ENCODE data around the gene NCR3LG1.

DNA sequence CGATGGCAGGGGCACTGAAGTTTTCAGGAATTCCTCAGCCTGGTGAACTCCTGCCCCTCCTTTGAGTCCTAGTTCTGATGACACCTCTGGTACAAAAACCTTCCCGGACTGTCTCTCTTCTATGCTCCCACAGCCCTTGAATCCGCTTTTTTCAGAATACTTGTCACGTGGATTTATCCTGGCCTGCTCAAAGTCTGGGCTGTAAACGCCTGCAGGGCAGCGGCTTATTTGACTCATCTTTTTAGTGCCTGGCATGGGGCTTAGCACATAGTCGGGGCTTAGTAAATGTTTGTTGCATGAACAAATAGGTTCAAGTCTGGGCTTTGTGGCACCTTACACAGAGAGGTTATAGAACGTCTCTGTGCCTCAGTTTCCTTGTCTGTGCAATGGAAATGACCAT lies 50.2 kb downstream of the NCR3LG1 start:
- TF ChIP-seq, protein P1, sequence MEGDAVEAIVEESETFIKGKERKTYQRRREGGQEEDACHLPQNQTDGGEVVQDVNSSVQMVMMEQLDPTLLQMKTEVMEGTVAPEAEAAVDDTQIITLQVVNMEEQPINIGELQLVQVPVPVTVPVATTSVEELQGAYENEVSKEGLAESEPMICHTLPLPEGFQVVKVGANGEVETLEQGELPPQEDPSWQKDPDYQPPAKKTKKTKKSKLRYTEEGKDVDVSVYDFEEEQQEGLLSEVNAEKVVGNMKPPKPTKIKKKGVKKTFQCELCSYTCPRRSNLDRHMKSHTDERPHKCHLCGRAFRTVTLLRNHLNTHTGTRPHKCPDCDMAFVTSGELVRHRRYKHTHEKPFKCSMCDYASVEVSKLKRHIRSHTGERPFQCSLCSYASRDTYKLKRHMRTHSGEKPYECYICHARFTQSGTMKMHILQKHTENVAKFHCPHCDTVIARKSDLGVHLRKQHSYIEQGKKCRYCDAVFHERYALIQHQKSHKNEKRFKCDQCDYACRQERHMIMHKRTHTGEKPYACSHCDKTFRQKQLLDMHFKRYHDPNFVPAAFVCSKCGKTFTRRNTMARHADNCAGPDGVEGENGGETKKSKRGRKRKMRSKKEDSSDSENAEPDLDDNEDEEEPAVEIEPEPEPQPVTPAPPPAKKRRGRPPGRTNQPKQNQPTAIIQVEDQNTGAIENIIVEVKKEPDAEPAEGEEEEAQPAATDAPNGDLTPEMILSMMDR (IDR thresholded peaks at IDR 0.05; ENCODE audit: low read length): no peak
- no peak for TF ChIP-seq EZH2 (IDR thresholded peaks at IDR 0.05; ENCODE audit: borderline replicate concordance, low read length)

All from OCI-LY1 (cell line).